DOHH2 (cell line): ENCODE results near the gene GHRH.

Experiments
- H3F3A ChIP-seq: fragments of 200-600 bp; sonication (generic), shearing (Covaris generic); 2 replicates; pipeline ENCODE4 v1.6.0; 2016; ENCODE audit warnings: antibody characterized with exemption, mild to moderate bottlenecking; ENCODE audit not compliant: control insufficient read depth, insufficient read depth
- H3K27ac ChIP-seq: fragments of 200-600 bp; sonication (generic); 2 replicates; pipeline ENCODE4 v1.5.1; 2014; ENCODE audit warnings: low read depth, mild to moderate bottlenecking, low read length, moderate library complexity
- H3K27me3 ChIP-seq: fragments of 200-600 bp; sonication (generic); 2 replicates; pipeline ENCODE4 v1.6.1; 2014; ENCODE audit warnings: mild to moderate bottlenecking, low read length, mixed read lengths; ENCODE audit not compliant: control insufficient read depth
- H3K36me3 ChIP-seq: fragments of 200-600 bp; sonication (generic); 2 replicates; pipeline ENCODE4 v1.6.1; 2014; ENCODE audit warnings: mild to moderate bottlenecking, low read length, moderate library complexity, mixed read lengths; ENCODE audit not compliant: control insufficient read depth
- H3K4me1 ChIP-seq: fragments of 200-600 bp; sonication (generic); 2 replicates; pipeline ENCODE4 v1.6.1; 2014; ENCODE audit warnings: mild to moderate bottlenecking, low read length, mixed read lengths; ENCODE audit not compliant: control insufficient read depth
- H3K4me2 ChIP-seq: fragments of 200-600 bp; sonication (generic); 2 replicates; pipeline ENCODE4 v1.6.0; 2014; ENCODE audit warnings: mild to moderate bottlenecking, low read length, moderate library complexity
- H3K4me3 ChIP-seq: fragments of 200-600 bp; sonication (generic); 2 replicates; pipeline ENCODE4 v1.5.1; 2014; ENCODE audit warnings: mild to moderate bottlenecking, low read length, mixed read lengths
- H3K79me2 ChIP-seq: fragments of 200-600 bp; sonication (generic); 2 replicates; pipeline ENCODE4 v1.6.1; 2014; ENCODE audit warnings: mild to moderate bottlenecking, low read length, mixed read lengths; ENCODE audit not compliant: control insufficient read depth
- H3K9me2 ChIP-seq: fragments of 200-600 bp; sonication (generic); replicated peaks from 2 replicates; pipeline ENCODE4 v1.6.1; 2014; ENCODE audit warnings: mild to moderate bottlenecking, low read length, mixed read lengths; ENCODE audit not compliant: control insufficient read depth
- H3K9me3 ChIP-seq: fragments of 200-600 bp; sonication (generic); 2 replicates; pipeline ENCODE4 v1.6.1; 2014; ENCODE audit warnings: antibody characterized with exemption, low read length, mixed read lengths; ENCODE audit not compliant: control insufficient read depth, insufficient read depth
- H4K20me1 ChIP-seq: fragments of 200-600 bp; sonication (generic); 2 replicates; pipeline ENCODE4 v1.6.0; 2014; ENCODE audit warnings: low read depth, mild to moderate bottlenecking, antibody characterized with exemption, low read length, moderate library complexity; ENCODE audit not compliant: control insufficient read depth, insufficient read depth
- CTCF ChIP-seq: fragments of 200-600 bp; sonication (generic); IDR thresholded peaks from one replicate; pipeline ENCODE4 v1.5.1; 2014; ENCODE audit warnings: antibody characterized with exemption, mild to moderate bottlenecking, low read depth, low read length; ENCODE audit not compliant: poor library complexity, severe bottlenecking
- EZH2phosphoT487 ChIP-seq: fragments of 200-600 bp; sonication (generic); IDR thresholded peaks from 2 replicates; pipeline ENCODE4 v1.6.1; 2017; ENCODE audit warnings: borderline replicate concordance, mild to moderate bottlenecking, antibody characterized with exemption, low read length, moderate library complexity, mixed read lengths

GHRH gene

GRCh38 chr20:37284691-37285161 lies 23.1 kb upstream of the GHRH start:
- Histone ChIP-seq H3K27ac (no peak overlapping the region), H3K27me3 (peaks cover 6% of the 10 kb centered on the region; the same call in 1 of the 2 replicates), H3K9me2 (no peaks in the 10 kb centered on the region), H4K20me1 (no peaks in the 10 kb centered on the region), H3K4me3 (no peak overlapping the region), H3K9me3 (no peaks in the 10 kb centered on the region), H3K4me1 (peaks cover 8% of the 10 kb centered on the region), H3F3A (no peaks in the 10 kb centered on the region), H3K4me2 (no peak overlapping the region), H3K79me2 (peaks cover 6% of the 10 kb centered on the region), H3K36me3 (peaks cover 2% of the 10 kb centered on the region)
- TF ChIP-seq EZH2phosphoT487 = no peak
- TF ChIP-seq CTCF = no peak

- Histone ChIP-seq H3K4me2 (no peak overlapping the region), H3K4me1 (peaks cover 6% of the 10 kb centered on the region), H3K27ac (no peak overlapping the region), H3K36me3 (no peaks in the 10 kb centered on the region), H3K79me2 (no peaks in the 10 kb centered on the region), H3K9me3 (no peaks in the 10 kb centered on the region), H3K27me3 (peaks cover 6% of the 10 kb centered on the region; the same call in 1 of the 2 replicates), H4K20me1 (no peaks in the 10 kb centered on the region), H3F3A (no peaks in the 10 kb centered on the region), H3K9me2 (no peaks in the 10 kb centered on the region), H3K4me3 (no peak overlapping the region)
- TF ChIP-seq EZH2phosphoT487 (no peak), CTCF (no peak)
These were observed 22.0 kb upstream of the GHRH start for GRCh38 chr20:37283530-37284195.

- Histone ChIP-seq H3K36me3 (no peaks in the 10 kb centered on the region), H3K27ac (no peak overlapping the region), H3K9me2 (no peaks in the 10 kb centered on the region), H3F3A (no peaks in the 10 kb centered on the region), H3K79me2 (no peaks in the 10 kb centered on the region), H3K9me3 (no peaks in the 10 kb centered on the region), H3K4me1 (peaks cover 1% of the 10 kb centered on the region), H3K4me3 (no peak overlapping the region), H3K27me3 (peaks cover 6% of the 10 kb centered on the region; the same call in 1 of the 2 replicates), H4K20me1 (no peaks in the 10 kb centered on the region), H3K4me2 (no peak overlapping the region)
- no peak for TF ChIP-seq CTCF
- TF ChIP-seq EZH2phosphoT487 = no peak
These were observed 20.9 kb upstream of the GHRH start for GRCh38 chr20:37282556-37282955.
